Osteocyte (in vitro differentiated cells): ENCODE data around the gene WNK1. TPM values are rescaled to one million over a fixed set of nuclear protein-coding genes. Genes with fewer than 3 reads are reported as not detected.
"Not testable (repeated sequence)": the region's sequence is repeated elsewhere in the genome, so short reads cannot be mapped to it uniquely, and the experiment has no call there.

Source experiments
- DNase-seq: peaks from one replicate; pipeline ENCODE4 v3.0.0; 2021; ENCODE audit warnings: mixed read lengths; ENCODE audit not compliant: unreplicated experiment; ENCODE audit errors: extremely low spot score
- H3K27ac Mint-ChIP-seq: one replicate; pipeline ENCODE4 v1.8.0; 2021; ENCODE audit warnings: mild to moderate bottlenecking, mixed read lengths; ENCODE audit not compliant: unreplicated experiment
- H3K27me3 Mint-ChIP-seq: one replicate; pipeline ENCODE4 v1.8.0; 2021; ENCODE audit warnings: mixed read lengths; ENCODE audit not compliant: unreplicated experiment
- H3K36me3 Mint-ChIP-seq: one replicate; pipeline ENCODE4 v1.8.0; 2021; ENCODE audit warnings: mixed read lengths; ENCODE audit not compliant: unreplicated experiment
- H3K4me1 Mint-ChIP-seq: one replicate; pipeline ENCODE4 v1.8.0; 2021; ENCODE audit warnings: mixed read lengths; ENCODE audit not compliant: unreplicated experiment
- H3K4me3 Mint-ChIP-seq: one replicate; pipeline ENCODE4 v1.8.0; 2021; ENCODE audit warnings: mild to moderate bottlenecking, moderate library complexity, mixed read lengths; ENCODE audit not compliant: unreplicated experiment
- H3K9me3 Mint-ChIP-seq: one replicate; pipeline ENCODE4 v1.8.0; 2021; ENCODE audit warnings: mixed read lengths; ENCODE audit not compliant: unreplicated experiment
- total RNA-seq: library from RNA; stranded (reverse); gene quantifications from 2 replicates; pipeline ENCODE4 v1.2.1, GENCODE V29; 2021
- TF ChIP-seq, protein P1 (sequence below): fragments of 200-600 bp; sonication (generic); IDR thresholded peaks from 2 replicates; pipeline ENCODE4 v1.5.0; 2021; ENCODE audit warnings: antibody characterized with exemption, mild to moderate bottlenecking, moderate library complexity

The WNK1 gene
- total RNA-seq, 1 donor from 2014 or later: 188 TPM

DNA sequence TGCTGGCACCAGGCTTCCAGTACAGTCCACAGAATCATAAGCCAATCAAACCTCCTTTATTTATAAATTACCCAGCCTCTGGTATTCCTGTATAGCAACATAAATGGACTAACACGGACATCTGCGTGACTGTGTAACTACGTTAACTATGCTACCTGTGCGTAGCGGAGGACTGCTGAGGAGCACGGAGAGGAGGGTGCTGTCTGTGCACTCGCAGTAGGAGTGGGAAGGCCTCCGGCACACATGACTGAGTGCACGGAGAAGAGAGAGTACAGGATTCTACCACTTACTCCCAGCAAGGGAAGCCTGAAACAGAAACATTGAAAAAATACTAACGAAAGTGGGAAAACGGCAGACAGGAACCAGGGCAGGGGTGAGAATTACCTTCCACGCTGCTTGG, 174.3 kb downstream of the WNK1 start:
- TF ChIP-seq, protein P1, sequence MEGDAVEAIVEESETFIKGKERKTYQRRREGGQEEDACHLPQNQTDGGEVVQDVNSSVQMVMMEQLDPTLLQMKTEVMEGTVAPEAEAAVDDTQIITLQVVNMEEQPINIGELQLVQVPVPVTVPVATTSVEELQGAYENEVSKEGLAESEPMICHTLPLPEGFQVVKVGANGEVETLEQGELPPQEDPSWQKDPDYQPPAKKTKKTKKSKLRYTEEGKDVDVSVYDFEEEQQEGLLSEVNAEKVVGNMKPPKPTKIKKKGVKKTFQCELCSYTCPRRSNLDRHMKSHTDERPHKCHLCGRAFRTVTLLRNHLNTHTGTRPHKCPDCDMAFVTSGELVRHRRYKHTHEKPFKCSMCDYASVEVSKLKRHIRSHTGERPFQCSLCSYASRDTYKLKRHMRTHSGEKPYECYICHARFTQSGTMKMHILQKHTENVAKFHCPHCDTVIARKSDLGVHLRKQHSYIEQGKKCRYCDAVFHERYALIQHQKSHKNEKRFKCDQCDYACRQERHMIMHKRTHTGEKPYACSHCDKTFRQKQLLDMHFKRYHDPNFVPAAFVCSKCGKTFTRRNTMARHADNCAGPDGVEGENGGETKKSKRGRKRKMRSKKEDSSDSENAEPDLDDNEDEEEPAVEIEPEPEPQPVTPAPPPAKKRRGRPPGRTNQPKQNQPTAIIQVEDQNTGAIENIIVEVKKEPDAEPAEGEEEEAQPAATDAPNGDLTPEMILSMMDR: no peak
- H3K36me3 Mint-ChIP-seq: peaks cover 45% of the 10 kb centered on the region
- no peaks in the 10 kb centered on the region for H3K9me3 Mint-ChIP-seq
- no peak overlapping the region for H3K4me3 Mint-ChIP-seq
- no peaks in the 10 kb centered on the region for H3K27me3 Mint-ChIP-seq
- no peaks in the 10 kb centered on the region for H3K4me1 Mint-ChIP-seq
- no peak overlapping the region for H3K27ac Mint-ChIP-seq
- no peak for DNase-seq

DNA sequence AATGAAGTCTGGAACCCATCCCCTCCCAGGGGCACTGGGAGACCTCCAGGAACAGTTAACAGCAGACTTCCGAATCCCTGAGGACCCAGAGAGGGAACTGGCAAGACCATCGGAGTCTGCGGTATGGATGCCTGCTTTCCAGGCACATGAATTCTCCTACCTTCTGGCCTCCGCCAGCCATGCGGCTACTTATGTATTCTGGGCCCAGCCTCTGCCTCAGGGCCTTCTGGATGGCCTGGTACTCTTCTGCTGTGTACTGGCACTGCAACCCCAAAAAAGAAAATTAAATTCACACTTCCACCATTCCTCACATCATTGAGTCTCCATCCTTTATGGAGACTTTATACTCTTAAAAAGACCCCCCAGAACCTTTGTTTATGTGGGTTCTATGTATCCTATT, 178.7 kb downstream of the WNK1 start:
- no peak overlapping the region for H3K4me3 Mint-ChIP-seq
- H3K27me3 Mint-ChIP-seq: no peaks in the 10 kb centered on the region
- H3K4me1 Mint-ChIP-seq: no peaks in the 10 kb centered on the region
- no peak overlapping the region for H3K27ac Mint-ChIP-seq
- H3K9me3 Mint-ChIP-seq: no peaks in the 10 kb centered on the region
- H3K36me3 Mint-ChIP-seq: peaks cover 31% of the 10 kb centered on the region
- TF ChIP-seq, protein P1: no peak
- DNase-seq: no peak

DNA sequence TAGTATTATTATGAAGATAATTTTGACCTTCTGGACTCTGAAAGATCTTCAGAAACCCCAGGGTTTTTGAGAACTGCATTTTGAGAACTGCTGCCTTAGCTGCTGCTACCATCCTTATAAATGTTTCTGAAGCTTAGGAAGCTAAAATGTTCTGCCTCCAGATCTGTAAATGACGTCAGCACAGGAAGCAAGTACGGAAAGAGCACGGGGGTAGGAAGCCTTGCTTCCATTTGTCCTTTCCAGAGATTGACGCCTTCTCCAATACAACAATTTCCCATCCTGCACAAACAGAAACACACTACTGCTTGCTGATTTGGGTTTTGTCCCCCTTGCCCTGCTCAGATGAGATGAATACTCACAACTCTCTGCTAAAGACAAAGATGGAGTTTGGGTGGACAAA, 179.2 kb downstream of the WNK1 start:
- Mint-ChIP-seq H3K27me3 (no peaks in the 10 kb centered on the region), H3K9me3 (no peaks in the 10 kb centered on the region), H3K4me1 (no peaks in the 10 kb centered on the region), H3K27ac (no peak overlapping the region), H3K36me3 (peaks cover 29% of the 10 kb centered on the region), H3K4me3 (no peak overlapping the region)
- DNase-seq: no peak
- TF ChIP-seq, protein P1: no peak

DNA sequence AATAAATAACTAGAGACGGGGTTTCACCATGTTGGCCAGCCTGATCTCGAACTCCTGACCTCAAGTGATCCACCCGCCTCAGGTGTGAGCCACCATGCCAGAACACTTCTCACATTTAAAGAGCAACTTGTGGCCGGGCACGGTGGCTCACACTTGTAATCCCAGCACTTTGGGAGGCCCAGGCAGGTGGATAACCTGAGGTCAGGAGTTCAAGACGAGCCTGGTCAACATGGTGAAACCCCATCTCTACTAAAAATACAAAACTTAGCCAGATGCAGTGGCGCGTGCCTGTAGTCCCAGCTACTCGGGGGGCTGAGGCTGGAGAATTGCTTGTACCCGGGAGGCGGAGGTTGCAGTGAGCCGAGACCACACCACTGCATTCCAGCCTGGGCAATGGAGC, 183.5 kb downstream of the WNK1 start:
- H3K9me3 Mint-ChIP-seq, H3K27me3 Mint-ChIP-seq, H3K27ac Mint-ChIP-seq, DNase-seq, H3K4me3 Mint-ChIP-seq, H3K4me1 Mint-ChIP-seq: not testable (repeated sequence)
- peaks cover 22% of the 10 kb centered on the region for H3K36me3 Mint-ChIP-seq

DNA sequence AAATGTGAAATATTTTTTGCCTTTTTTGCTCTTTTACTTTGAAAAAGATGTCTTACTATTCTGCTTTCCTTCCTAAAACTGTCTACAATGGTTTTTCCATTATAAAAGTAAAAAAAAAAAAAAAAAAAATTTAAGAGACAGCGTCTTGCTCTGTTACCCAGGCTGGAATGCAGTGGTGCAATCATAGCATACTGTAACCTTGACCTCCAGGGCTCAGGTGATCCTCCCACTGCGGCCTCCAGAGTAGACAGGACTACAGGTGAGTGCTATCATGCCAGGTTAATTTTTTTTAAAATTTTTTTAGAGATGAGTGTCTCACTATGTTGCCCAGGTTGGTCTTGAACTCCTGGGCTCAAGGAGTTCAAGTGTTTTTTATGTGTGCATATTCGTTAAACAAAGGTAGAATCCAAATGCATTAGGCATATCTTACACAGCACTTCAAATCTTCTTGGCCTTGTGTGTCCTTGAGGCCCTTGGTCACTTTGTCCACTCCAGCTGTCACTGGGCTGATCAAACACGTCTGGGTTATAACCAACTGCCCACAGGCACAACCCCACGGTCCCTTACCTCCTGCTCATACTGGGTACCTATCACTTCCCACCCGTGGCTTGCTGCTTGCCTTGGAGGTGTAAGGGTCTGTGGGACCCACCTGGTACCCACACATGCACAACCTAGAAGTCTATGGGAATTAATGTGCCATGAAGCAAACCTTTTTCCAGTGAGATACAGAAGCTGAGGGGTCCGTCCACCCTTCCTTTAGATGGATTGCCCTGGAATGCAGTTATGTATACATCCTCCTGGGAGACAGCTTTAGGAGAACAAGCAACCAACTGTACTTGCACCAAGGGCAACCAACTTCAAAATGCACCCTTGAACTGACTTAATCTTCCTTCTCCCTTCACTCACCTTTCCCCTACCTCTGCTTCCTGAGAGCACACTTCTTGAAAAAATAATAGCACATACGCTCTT, 184.3 kb downstream of the WNK1 start:
- H3K27ac Mint-ChIP-seq: no peak overlapping the region
- no peaks in the 10 kb centered on the region for H3K9me3 Mint-ChIP-seq
- no peaks in the 10 kb centered on the region for H3K4me1 Mint-ChIP-seq
- H3K36me3 Mint-ChIP-seq: peaks cover 17% of the 10 kb centered on the region
- no peak for DNase-seq
- TF ChIP-seq, protein P1: no peak
- H3K27me3 Mint-ChIP-seq: no peaks in the 10 kb centered on the region
- no peak overlapping the region for H3K4me3 Mint-ChIP-seq
